Nephron (organoid): ENCODE data around the gene NOTUM.

Source experiments
- H3K27ac Mint-ChIP-seq, 3 experiments: 2 replicates each; pipeline ENCODE4 v1.8.0; 2020; ENCODE audit warnings: mixed read lengths in 3 of 3, mild to moderate bottlenecking in 2 of 3, moderate library complexity in 1 of 3
- H3K27me3 Mint-ChIP-seq: 2 replicates; pipeline ENCODE4 v1.8.0; 2021; ENCODE audit warnings: low read depth, mild to moderate bottlenecking, moderate library complexity, mixed read lengths
- H3K36me3 Mint-ChIP-seq: 2 replicates; pipeline ENCODE4 v1.8.0; 2020; ENCODE audit warnings: low read depth, mixed read lengths
- H3K4me1 Mint-ChIP-seq: 2 replicates; pipeline ENCODE4 v1.8.0; 2020; ENCODE audit warnings: mixed read lengths
- H3K4me3 Mint-ChIP-seq, 3 experiments: 2 replicates each; pipeline ENCODE4 v1.8.0; 2020; ENCODE audit warnings: mild to moderate bottlenecking in 3 of 3, mixed read lengths in 3 of 3, moderate library complexity in 2 of 3
- H3K9me3 Mint-ChIP-seq: 2 replicates; pipeline ENCODE4 v1.8.0; 2020; ENCODE audit warnings: mixed read lengths
- CTCF ChIP-seq, 3 experiments: fragments of 200-600 bp; sonication (generic); IDR thresholded peaks; one replicate each; pipeline ENCODE4 v1.5.0; 2021; ENCODE audit warnings: antibody characterized with exemption in 3 of 3; ENCODE audit not compliant: unreplicated experiment in 3 of 3

NOTUM gene

GRCh38 chr17:81910840-81911276 lies 50.1 kb downstream of the NOTUM start:
- H3K4me1 Mint-ChIP-seq, result no peaks in the 10 kb centered on the region
- TF ChIP-seq CTCF (IDR thresholded peaks at IDR 0.05; ENCODE audit: unreplicated experiment in 3 of 3), result no peak
- peak overlapping the region in 1 of 3 experiments; percentile 69 for H3K27ac Mint-ChIP-seq
- H3K9me3 Mint-ChIP-seq, result no peaks in the 10 kb centered on the region
- H3K27me3 Mint-ChIP-seq, result no peaks in the 10 kb centered on the region
- peaks cover 13% of the 10 kb centered on the region for H3K36me3 Mint-ChIP-seq
- peak overlapping the region; percentile 84 to 90 (median 89) for H3K4me3 Mint-ChIP-seq

- Mint-ChIP-seq H3K36me3 (peaks cover 10% of the 10 kb centered on the region), H3K4me1 (no peaks in the 10 kb centered on the region), H3K9me3 (no peaks in the 10 kb centered on the region), H3K27ac (peak overlapping the region in 1 of 3 experiments; percentile 69), H3K4me3 (peak overlapping the region; percentile 84 to 90 (median 89)), H3K27me3 (no peaks in the 10 kb centered on the region)
- TF ChIP-seq CTCF (IDR thresholded peaks at IDR 0.05; ENCODE audit: unreplicated experiment in 3 of 3), result no peak
Observed at GRCh38 chr17:81909966-81910839, 50.8 kb downstream of the NOTUM start.

GRCh38 chr17:81909231-81909630 lies 51.8 kb downstream of the NOTUM start:
- TF ChIP-seq CTCF (IDR thresholded peaks at IDR 0.05; ENCODE audit: unreplicated experiment in 3 of 3), result no peak
- Mint-ChIP-seq H3K9me3 (no peaks in the 10 kb centered on the region), H3K4me3 (peak overlapping the region; percentile 57 to 90 (median 89)), H3K4me1 (no peaks in the 10 kb centered on the region), H3K27ac (no peak overlapping the region), H3K27me3 (no peaks in the 10 kb centered on the region), H3K36me3 (peaks cover 10% of the 10 kb centered on the region)

GRCh38 chr17:81908793-81909192 lies 52.2 kb downstream of the NOTUM start:
- no peaks in the 10 kb centered on the region for H3K27me3 Mint-ChIP-seq
- no peaks in the 10 kb centered on the region for H3K9me3 Mint-ChIP-seq
- no peak overlapping the region for H3K27ac Mint-ChIP-seq

GRCh38 chr17:81907219-81908145 lies 53.5 kb downstream of the NOTUM start:
- Mint-ChIP-seq H3K4me1 (no peaks in the 10 kb centered on the region), H3K9me3 (no peaks in the 10 kb centered on the region), H3K27ac (no peak overlapping the region), H3K36me3 (no peaks in the 10 kb centered on the region), H3K4me3 (no peak overlapping the region), H3K27me3 (peaks cover 4% of the 10 kb centered on the region)
- TF ChIP-seq CTCF (IDR thresholded peaks at IDR 0.05; ENCODE audit: unreplicated experiment in 3 of 3), result no peak

More at GRCh38 chr17:81908793-81909192, 52.2 kb downstream of the NOTUM start:
- H3K4me1 Mint-ChIP-seq, result no peaks in the 10 kb centered on the region
- TF ChIP-seq CTCF (IDR thresholded peaks at IDR 0.05; ENCODE audit: unreplicated experiment in 3 of 3), result no peak
- H3K36me3 Mint-ChIP-seq, result peaks cover 10% of the 10 kb centered on the region
- no peak overlapping the region for H3K4me3 Mint-ChIP-seq
